Lower leg skin (tissue), 3 donors: ENCODE data around the gene MSRB3.

ENCODE experiments used
- POLR2A ChIP-seq, 2 donors: fragments of 450-650 bp; IDR thresholded peaks; one replicate each; pipeline ENCODE4 v1.6.1; 2016 to 2017; ENCODE audit warnings: antibody characterized with exemption in 2 of 2, mild to moderate bottlenecking in 1 of 2, moderate library complexity in 1 of 2
- TF ChIP-seq, protein P1 (sequence below), 3 donors: fragments of 450-650 bp; IDR thresholded peaks; one replicate each; pipeline ENCODE4 v1.5.1; 2016; ENCODE audit warnings: antibody characterized with exemption in 3 of 3, mild to moderate bottlenecking in 3 of 3, moderate library complexity in 2 of 3

DNA sequence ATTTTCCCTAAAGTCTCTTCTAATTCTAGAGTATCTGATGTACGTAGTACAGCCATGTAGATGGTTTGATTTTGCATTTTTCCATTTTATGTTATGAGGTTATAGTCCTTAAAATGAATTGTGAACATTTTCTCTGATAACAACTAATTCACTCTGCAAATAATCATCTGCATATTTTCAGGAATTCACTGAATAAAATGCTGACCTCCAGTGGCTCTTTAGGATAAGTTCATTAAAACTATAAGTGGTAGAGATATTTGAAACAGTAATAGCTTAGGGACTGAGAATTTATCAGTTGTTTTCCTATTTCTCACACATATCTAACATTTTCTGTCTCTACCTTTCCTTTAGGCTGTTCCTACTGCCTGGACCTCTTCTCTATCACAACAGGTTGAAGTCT, 4.4 kb downstream of the MSRB3 start:
- TF ChIP-seq, protein P1, sequence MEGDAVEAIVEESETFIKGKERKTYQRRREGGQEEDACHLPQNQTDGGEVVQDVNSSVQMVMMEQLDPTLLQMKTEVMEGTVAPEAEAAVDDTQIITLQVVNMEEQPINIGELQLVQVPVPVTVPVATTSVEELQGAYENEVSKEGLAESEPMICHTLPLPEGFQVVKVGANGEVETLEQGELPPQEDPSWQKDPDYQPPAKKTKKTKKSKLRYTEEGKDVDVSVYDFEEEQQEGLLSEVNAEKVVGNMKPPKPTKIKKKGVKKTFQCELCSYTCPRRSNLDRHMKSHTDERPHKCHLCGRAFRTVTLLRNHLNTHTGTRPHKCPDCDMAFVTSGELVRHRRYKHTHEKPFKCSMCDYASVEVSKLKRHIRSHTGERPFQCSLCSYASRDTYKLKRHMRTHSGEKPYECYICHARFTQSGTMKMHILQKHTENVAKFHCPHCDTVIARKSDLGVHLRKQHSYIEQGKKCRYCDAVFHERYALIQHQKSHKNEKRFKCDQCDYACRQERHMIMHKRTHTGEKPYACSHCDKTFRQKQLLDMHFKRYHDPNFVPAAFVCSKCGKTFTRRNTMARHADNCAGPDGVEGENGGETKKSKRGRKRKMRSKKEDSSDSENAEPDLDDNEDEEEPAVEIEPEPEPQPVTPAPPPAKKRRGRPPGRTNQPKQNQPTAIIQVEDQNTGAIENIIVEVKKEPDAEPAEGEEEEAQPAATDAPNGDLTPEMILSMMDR (IDR thresholded peaks at IDR 0.05) = no peak
- TF ChIP-seq POLR2A (IDR thresholded peaks at IDR 0.05) = no peak
